B cell (primary cell): ENCODE data around the gene HECA. TPM values are rescaled to one million over a fixed set of nuclear protein-coding genes. Genes with fewer than 3 reads are reported as not detected.

Experiments used
- ATAC-seq: fragments of 200-7000 bp; cut with Tn5 transposase; one replicate; pipeline ENCODE4 v1.10.0; 2021; ENCODE audit warnings: low read depth, mild to moderate bottlenecking, moderate number of reproducible peaks, moderate library complexity
- CTCF ChIA-PET: fragments of 350-600 bp; sonication (Branson Sonifier 250); formaldehyde crosslinking; loops from one replicate; lab custom pipeline; 2021; ENCODE audit warnings: antibody characterized with exemption, inconsistent platforms; lab: Charles Lee
- POLR2A ChIA-PET: fragments of 350-600 bp; sonication (Branson Sonifier 250); formaldehyde crosslinking; loops from one replicate; lab custom pipeline; 2021; ENCODE audit warnings: antibody characterized with exemption; lab: Charles Lee
- DNase-seq: peaks from one replicate; pipeline ENCODE4 v3.0.0; 2013
- H2AFZ ChIP-seq: 2 replicates; pipeline ENCODE4 v1.6.1; 2012; ENCODE audit warnings: mild to moderate bottlenecking, low read depth, low read length; ENCODE audit not compliant: insufficient read depth, poor library complexity, severe bottlenecking
- H3K27ac ChIP-seq, 2 donors: 1 replicate in 1 of 2; 2 replicates in 1 of 2; pipeline ENCODE4 v1.5.1; 2012 to 2013; ENCODE audit warnings: low read length in 2 of 2, mild to moderate bottlenecking in 2 of 2, moderate library complexity in 1 of 2
- H3K27me3 ChIP-seq, 4 experiments: fragments of 200-600 bp in 1 of 4; sonication (generic) in 1 of 4; replicated peaks in 1 of 4; 1 replicate in 2 of 4; 2 replicates in 2 of 4; pipeline versions ENCODE4 v1.6.1 to v1.7.0; 2013 to 2016; ENCODE audit warnings: low read length in 3 of 4, mild to moderate bottlenecking in 2 of 4, mixed read lengths in 1 of 4, moderate library complexity in 1 of 4; ENCODE audit not compliant: insufficient read depth in 4 of 4, control insufficient read depth in 3 of 4; ENCODE audit errors: control extremely low read depth in 1 of 4
- H3K36me3 ChIP-seq, 2 experiments: replicated peaks in 1 of 2; 1 replicate in 1 of 2; 2 replicates in 1 of 2; pipeline versions ENCODE4 v1.6.1 to v1.7.1; 2013; ENCODE audit warnings: low read length in 1 of 2; ENCODE audit not compliant: insufficient read depth in 2 of 2, control insufficient read depth in 1 of 2; ENCODE audit errors: control extremely low read depth in 1 of 2, extremely low read depth in 1 of 2
- H3K4me1 ChIP-seq, 2 donors: fragments of 200-600 bp in 1 of 2; sonication (generic) in 1 of 2; 1 replicate in 1 of 2; 2 replicates in 1 of 2; pipeline versions ENCODE4 v1.5.1 to v1.6.1; 2013 to 2017; ENCODE audit warnings: low read length in 2 of 2; ENCODE audit not compliant: control insufficient read depth in 2 of 2, insufficient read depth in 2 of 2
- H3K4me2 ChIP-seq: replicated peaks from 2 replicates; pipeline ENCODE3; 2012; ENCODE audit warnings: mild to moderate bottlenecking, low read depth, low read length; ENCODE audit not compliant: poor library complexity, severe bottlenecking
- H3K4me3 ChIP-seq, 5 experiments: fragments of 200-600 bp in 1 of 5; sonication (generic) in 1 of 5; 1 replicate in 3 of 5; 2 replicates in 2 of 5; pipeline versions ENCODE4 v1.5.1 to v1.7.0; 2011 to 2016; ENCODE audit warnings: low read length in 4 of 5, mild to moderate bottlenecking in 4 of 5, low read depth in 2 of 5, control low read depth in 1 of 5, moderate library complexity in 1 of 5; ENCODE audit not compliant: insufficient read depth in 1 of 5; ENCODE audit errors: control extremely low read depth in 1 of 5, extremely low read depth in 1 of 5
- H3K79me2 ChIP-seq: fragments of 200-600 bp; sonication (generic); one replicate; pipeline ENCODE4 v1.6.0; 2016; ENCODE audit warnings: low read length; ENCODE audit not compliant: control insufficient read depth, insufficient read depth
- H3K9ac ChIP-seq: fragments of 200-600 bp; sonication (generic); 2 replicates; pipeline ENCODE4 v1.6.1; 2017; ENCODE audit warnings: mild to moderate bottlenecking, low read length, moderate library complexity
- H3K9me3 ChIP-seq, 3 donors: one replicate each; pipeline versions ENCODE4 v1.6.1 to v1.7.1; 2013; ENCODE audit warnings: low read length in 2 of 3; ENCODE audit not compliant: control insufficient read depth in 2 of 3, insufficient read depth in 1 of 3; ENCODE audit errors: control extremely low read depth in 1 of 3
- H4K20me1 ChIP-seq: 2 replicates; pipeline ENCODE4 v1.6.0; 2012; ENCODE audit warnings: mild to moderate bottlenecking, low read length; ENCODE audit not compliant: insufficient read depth, control insufficient read depth, poor library complexity, severe bottlenecking
- H3K27ac Mint-ChIP-seq: one replicate; pipeline ENCODE4 v1.8.0; 2021; ENCODE audit warnings: mixed read lengths
- H3K27me3 Mint-ChIP-seq: one replicate; pipeline ENCODE4 v1.8.0; 2021; ENCODE audit warnings: mixed read lengths
- H3K4me1 Mint-ChIP-seq: one replicate; pipeline ENCODE4 v1.8.0; 2021; ENCODE audit warnings: mixed read lengths
- H3K4me3 Mint-ChIP-seq: one replicate; pipeline ENCODE4 v1.8.0; 2021; ENCODE audit warnings: mixed read lengths
- H3K9me3 Mint-ChIP-seq: one replicate; pipeline ENCODE4 v1.8.0; 2022; ENCODE audit warnings: mixed read lengths; ENCODE audit not compliant: insufficient read depth
- CTCF ChIP-seq: fragments of 200-600 bp; IDR thresholded peaks from one replicate; pipeline ENCODE4 v1.8.0; 2022; ENCODE audit warnings: antibody characterized with exemption, mild to moderate bottlenecking
- EZH2 ChIP-seq: IDR thresholded peaks from 2 replicates; pipeline ENCODE4 v1.6.1; 2012; ENCODE audit warnings: borderline replicate concordance, low read depth, mild to moderate bottlenecking, moderate library complexity, low read length; ENCODE audit not compliant: insufficient read depth, poor library complexity, severe bottlenecking
- WGBS: methylation state at CpG from one replicate; pipeline ENCODE4 v1.1.5; 2013; ENCODE audit warnings: missing lambda C conversion rate; ENCODE audit not compliant: insufficient coverage; 5-methylcytosine and 5-hydroxymethylcytosine counted together
- intact Hi-C: fragments of 100-400 bp; cut with micrococcal nuclease; formaldehyde crosslinking; loops from one replicate; pipeline ENCODE4 v1.10.0; 2022
- polyA plus RNA-seq: library from polyadenylated mRNA; depleted of rRNA; stranded (reverse); fragments of >200 nt; gene quantifications from 2 replicates; pipeline ENCODE4 v1.2.3, GENCODE V29; 2012
- total RNA-seq, 2 donors: library from RNA; stranded (reverse); fragments of 120-200 nt in 1 of 2; gene quantifications; 1 replicate in 1 of 2; 2 replicates in 1 of 2; pipeline versions ENCODE4 v1.2.3 to v1.2.4, GENCODE V29; 2013 to 2022

Gene HECA
- total and polyA plus RNA-seq, 2 donors (not counting 1 experiment from before 2014, with no cell fraction given): 19.2 to 50.4 TPM

- ATAC-seq (no peak), DNase-seq (no peak)
- Histone ChIP-seq H3K27ac (peak overlapping the region in 1 of 2 donors; percentile 84), H2AFZ (no peak overlapping the region), H3K36me3 (peaks cover 0 to 25% of the 10 kb centered on the region in 2 experiments), H4K20me1 (peaks cover 94% of the 10 kb centered on the region), H3K4me1 (peaks cover 46 to 47% of the 10 kb centered on the region in 2 donors), H3K9me3 (no peaks in the 10 kb centered on the region), H3K9ac (no peak overlapping the region), H3K4me3 (no peak overlapping the region), H3K79me2 (peaks cover 97% of the 10 kb centered on the region), H3K4me2 (no peak overlapping the region), H3K27me3 (no peaks in the 10 kb centered on the region)
- WGBS: no CpG with 5 or more reads among the region's 4 CpGs
- Mint-ChIP-seq H3K27ac (no peak overlapping the region), H3K9me3 (no peaks in the 10 kb centered on the region), H3K4me1 (peaks cover 78% of the 10 kb centered on the region), H3K4me3 (no peak overlapping the region), H3K27me3 (no peaks in the 10 kb centered on the region)
- CTCF ChIA-PET: interaction anchor here (1.2 to 2.4 kb wide), 2 partner anchors 10 to 60 kb away, joined by 4 to 7 read pairs; no protein-coding TSS in a partner anchor
- intact Hi-C loops: no loop called here
- TF ChIP-seq CTCF: no peak
- no peak for TF ChIP-seq EZH2
- POLR2A ChIA-PET: no interaction called here
Measured at GRCh38 chr6:139159016-139159415, 24.1 kb downstream of the HECA start.

- POLR2A ChIA-PET: no interaction called here
- H3K9me3 ChIP-seq: no peaks in the 10 kb centered on the region
- Mint-ChIP-seq H3K4me3 (peak overlapping the region; percentile 61), H3K4me1 (peaks cover 83% of the 10 kb centered on the region), H3K9me3 (no peaks in the 10 kb centered on the region), H3K27me3 (no peaks in the 10 kb centered on the region), H3K27ac (peak overlapping the region; percentile 92)
- peaks cover 98% of the 10 kb centered on the region for H3K79me2 ChIP-seq
- H3K4me2 ChIP-seq: peak overlapping the region; percentile 41
- ATAC-seq: no peak
- no CpG with 5 or more reads among the region's 1 CpG for WGBS
- CTCF ChIA-PET: interaction anchor here (0.7 to 1.5 kb wide), 3 partner anchors 29 to 213 kb away, joined by 3 to 4 read pairs (median 4); partner anchors contain the start of gene CITED2
- no peak for DNase-seq
- H3K27ac ChIP-seq: peak overlapping the region; percentile 43 to 84
- H3K4me3 ChIP-seq: no peak overlapping the region
- no peaks in the 10 kb centered on the region for H3K27me3 ChIP-seq
- intact Hi-C loops: loop anchor here (1.0 to 2.0 kb wide), 2 partner anchors 14 to 26 kb away; partner anchors contain the start of gene HECA
- TF ChIP-seq CTCF (no peak), EZH2 (no peak)
- peaks cover 96% of the 10 kb centered on the region for H4K20me1 ChIP-seq
- H3K36me3 ChIP-seq: peaks cover 0 to 26% of the 10 kb centered on the region in 2 experiments
- H3K9ac ChIP-seq: no peak overlapping the region
- H2AFZ ChIP-seq: no peak overlapping the region
- H3K4me1 ChIP-seq: peaks cover 58 to 62% of the 10 kb centered on the region in 2 donors
Measured at GRCh38 chr6:139161169-139161568, 26.3 kb downstream of the HECA start.
